A673 (cell line): ENCODE measurements around the gene AOPEP. TPM values are rescaled to one million over a fixed set of nuclear protein-coding genes. Genes with fewer than 3 reads are reported as not detected.

Experiments
- BruUV-seq: library from RNA; stranded (reverse); fragments of 400-500 nt; replicated peaks from 2 replicates; lab custom pipeline; 2021; lab: Mats Ljungman, UMichigan
- CTCF ChIA-PET: fragments of 300-600 bp; sonication (Branson Sonifier 250); formaldehyde crosslinking; loops from one replicate; lab custom pipeline; 2022; ENCODE audit warnings: antibody characterized with exemption; lab: Charles Lee
- POLR2A ChIA-PET: fragments of 300-600 bp; sonication (Branson Sonifier 250); formaldehyde crosslinking; loops from one replicate; lab custom pipeline; 2022; ENCODE audit warnings: antibody characterized with exemption; ENCODE audit not compliant: low non-redundant PET; lab: Charles Lee
- DNase-seq: peaks from one replicate; pipeline ENCODE4 v3.0.0-alpha.2; 2015; ENCODE audit warnings: low spot score
- H3K27ac ChIP-seq: fragments of 200-600 bp; sonication (generic); 2 replicates; pipeline ENCODE4 v1.5.1; 2016; ENCODE audit warnings: mixed run types, low read depth, mild to moderate bottlenecking, mixed read lengths, antibody characterized with exemption, low read length; ENCODE audit not compliant: poor library complexity, severe bottlenecking
- H3K27me3 ChIP-seq: fragments of 200-600 bp; sonication (generic); replicated peaks from 2 replicates; pipeline ENCODE4 v1.6.1; 2017; ENCODE audit warnings: mixed run types, low read depth, mild to moderate bottlenecking, mixed read lengths, antibody characterized with exemption, low read length; ENCODE audit not compliant: insufficient read depth, poor library complexity
- H3K36me3 ChIP-seq: fragments of 200-600 bp; sonication (generic); 2 replicates; pipeline ENCODE4 v1.6.1; 2016; ENCODE audit warnings: mixed run types, mild to moderate bottlenecking, mixed read lengths, antibody characterized with exemption, low read length; ENCODE audit not compliant: insufficient read depth, poor library complexity, severe bottlenecking
- H3K4me1 ChIP-seq: fragments of 200-600 bp; sonication (generic); 2 replicates; pipeline ENCODE4 v1.6.1; 2017; ENCODE audit warnings: mixed run types, mild to moderate bottlenecking, mixed read lengths, antibody characterized with exemption, low read length; ENCODE audit not compliant: insufficient read depth, poor library complexity, severe bottlenecking
- H3K4me3 ChIP-seq: fragments of 200-600 bp; sonication (generic); 2 replicates; pipeline ENCODE4 v1.5.1; 2016; ENCODE audit warnings: low read depth, mixed run types, mild to moderate bottlenecking, mixed read lengths, low read length; ENCODE audit not compliant: poor library complexity, severe bottlenecking
- H3K9me3 ChIP-seq: fragments of 200-600 bp; sonication (generic); 2 replicates; pipeline ENCODE4 v1.6.1; 2016; ENCODE audit warnings: mixed run types, low read depth, mild to moderate bottlenecking, mixed read lengths, antibody characterized with exemption, low read length; ENCODE audit not compliant: poor library complexity, severe bottlenecking
- EZH2 ChIP-seq: fragments of 200-600 bp; sonication (generic); IDR thresholded peaks from 2 replicates; pipeline ENCODE4 v1.6.1; 2017; ENCODE audit warnings: borderline replicate concordance, low read depth, mild to moderate bottlenecking, mixed read lengths, antibody characterized with exemption, low read length; ENCODE audit not compliant: poor library complexity, severe bottlenecking
- intact Hi-C: fragments of 100-400 bp; cut with micrococcal nuclease; formaldehyde crosslinking; loops from one replicate; pipeline ENCODE4 v1.10.0; 2022; ENCODE audit not compliant: unreplicated experiment
- total RNA-seq: library from RNA; stranded (reverse); gene quantifications from 2 replicates; pipeline ENCODE4 v1.2.3, GENCODE V29; 2021
- TF ChIP-seq, protein P1 (sequence below): fragments of 300-800, 200-600 bp; sonication (generic); conservative IDR thresholded peaks from 2 replicates; pipeline ENCODE4 v1.5.1; 2017; ENCODE audit warnings: low read depth, mild to moderate bottlenecking, antibody characterized with exemption, low read length, moderate library complexity, mixed read lengths

AOPEP gene
- total RNA-seq, 1 experiment from 2014 or later: 17.5 TPM

DNA sequence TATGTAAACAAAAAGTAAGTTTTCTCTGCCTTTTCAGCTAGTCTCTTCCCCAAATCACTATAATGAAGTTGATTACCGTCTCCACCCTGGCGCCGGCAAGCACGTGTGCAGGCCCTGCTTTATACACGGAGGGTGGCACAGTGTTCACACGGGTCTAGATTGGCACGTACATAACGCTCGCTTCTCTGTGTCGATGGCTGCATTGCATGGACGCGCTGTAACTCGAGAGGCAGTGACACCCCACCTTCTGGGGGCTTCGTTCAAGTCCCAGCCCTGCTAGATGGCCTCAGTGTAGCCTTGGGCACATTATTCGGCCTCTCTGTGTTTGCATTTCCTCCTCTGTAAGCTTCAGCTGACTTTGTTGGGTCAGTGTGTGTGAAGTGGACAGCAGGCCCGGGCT is 367.1 kb downstream of the AOPEP start:
- no peak for TF ChIP-seq EZH2
- TF ChIP-seq, protein P1, sequence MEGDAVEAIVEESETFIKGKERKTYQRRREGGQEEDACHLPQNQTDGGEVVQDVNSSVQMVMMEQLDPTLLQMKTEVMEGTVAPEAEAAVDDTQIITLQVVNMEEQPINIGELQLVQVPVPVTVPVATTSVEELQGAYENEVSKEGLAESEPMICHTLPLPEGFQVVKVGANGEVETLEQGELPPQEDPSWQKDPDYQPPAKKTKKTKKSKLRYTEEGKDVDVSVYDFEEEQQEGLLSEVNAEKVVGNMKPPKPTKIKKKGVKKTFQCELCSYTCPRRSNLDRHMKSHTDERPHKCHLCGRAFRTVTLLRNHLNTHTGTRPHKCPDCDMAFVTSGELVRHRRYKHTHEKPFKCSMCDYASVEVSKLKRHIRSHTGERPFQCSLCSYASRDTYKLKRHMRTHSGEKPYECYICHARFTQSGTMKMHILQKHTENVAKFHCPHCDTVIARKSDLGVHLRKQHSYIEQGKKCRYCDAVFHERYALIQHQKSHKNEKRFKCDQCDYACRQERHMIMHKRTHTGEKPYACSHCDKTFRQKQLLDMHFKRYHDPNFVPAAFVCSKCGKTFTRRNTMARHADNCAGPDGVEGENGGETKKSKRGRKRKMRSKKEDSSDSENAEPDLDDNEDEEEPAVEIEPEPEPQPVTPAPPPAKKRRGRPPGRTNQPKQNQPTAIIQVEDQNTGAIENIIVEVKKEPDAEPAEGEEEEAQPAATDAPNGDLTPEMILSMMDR: no peak
- Histone ChIP-seq H3K4me3 (no peak overlapping the region), H3K27ac (no peak overlapping the region), H3K9me3 (no peaks in the 10 kb centered on the region), H3K36me3 (no peaks in the 10 kb centered on the region), H3K27me3 (no peaks in the 10 kb centered on the region), H3K4me1 (peaks cover 4% of the 10 kb centered on the region)
- DNase-seq: no peak
- intact Hi-C loops: no loop called here
- ChIA-PET CTCF (no interaction called here), POLR2A (no interaction called here)
- no TSS peak for BruUV-seq

DNA sequence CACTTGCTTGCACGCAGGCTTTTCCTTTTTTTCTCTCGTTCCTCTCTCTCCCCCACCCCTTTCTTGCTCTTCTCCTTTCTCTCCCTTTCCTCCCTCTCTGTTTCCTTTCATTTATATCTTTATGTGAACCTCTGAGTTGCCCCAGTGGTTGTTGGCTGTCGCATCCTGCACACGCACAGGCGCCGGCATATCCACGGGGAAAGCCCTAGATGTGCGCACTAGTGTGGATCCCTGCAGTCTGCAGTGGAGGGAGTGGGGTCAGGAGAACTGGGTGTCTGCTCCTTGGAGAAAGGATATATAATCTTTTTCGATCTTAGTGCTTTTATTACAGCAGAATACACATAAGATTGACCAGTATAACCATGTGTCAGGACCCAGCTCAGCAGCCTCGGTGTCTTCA is 367.5 kb downstream of the AOPEP start:
- BruUV-seq: no TSS peak
- Histone ChIP-seq H3K27ac (no peak overlapping the region), H3K9me3 (no peaks in the 10 kb centered on the region), H3K36me3 (no peaks in the 10 kb centered on the region), H3K27me3 (no peaks in the 10 kb centered on the region), H3K4me1 (peaks cover 4% of the 10 kb centered on the region), H3K4me3 (no peak overlapping the region)
- CTCF ChIA-PET: no interaction called here
- DNase-seq: no peak
- TF ChIP-seq EZH2: no peak
- TF ChIP-seq, protein P1: no peak
- POLR2A ChIA-PET: no interaction called here
- intact Hi-C loops: no loop called here

DNA sequence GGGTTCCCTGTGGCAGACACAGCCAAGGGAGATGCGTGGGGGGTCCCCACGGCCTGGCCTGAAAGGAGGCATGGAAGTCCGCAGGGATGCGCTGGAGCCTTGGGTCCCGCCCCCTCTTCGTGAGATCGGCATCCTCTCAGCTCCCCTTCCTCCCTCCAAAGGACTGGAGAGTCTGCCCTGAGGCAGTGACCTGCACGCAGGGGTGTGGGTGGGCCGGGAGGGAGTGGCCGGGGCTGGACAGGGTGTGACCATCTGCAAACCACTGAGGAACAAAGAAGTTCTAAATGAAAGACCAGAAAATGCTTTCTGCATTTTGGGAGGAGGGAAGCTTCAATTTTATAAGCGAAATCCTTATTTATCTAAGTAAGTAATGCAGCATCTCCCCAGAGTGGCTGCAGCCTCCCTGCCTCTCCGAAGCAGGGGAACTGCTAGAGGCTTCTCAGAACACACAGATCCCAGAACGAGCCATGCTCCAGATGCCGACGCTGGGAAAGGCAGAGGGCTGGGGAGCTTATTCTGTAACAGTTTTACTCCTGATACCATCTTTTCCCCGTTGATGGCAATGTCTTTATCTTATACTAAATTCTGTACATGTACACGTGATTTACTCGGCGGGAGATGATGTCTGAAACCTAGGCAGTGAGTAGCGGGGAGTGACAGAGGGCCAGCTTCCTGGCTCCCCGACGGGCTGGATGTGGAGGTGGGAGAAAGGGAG is 369.3 kb downstream of the AOPEP start:
- Histone ChIP-seq H3K4me1 (peaks cover 4% of the 10 kb centered on the region), H3K36me3 (peaks cover 3% of the 10 kb centered on the region), H3K4me3 (no peak overlapping the region), H3K27me3 (no peaks in the 10 kb centered on the region), H3K27ac (no peak overlapping the region), H3K9me3 (no peaks in the 10 kb centered on the region)
- no peak for DNase-seq
- no TSS peak for BruUV-seq
- ChIA-PET CTCF (no interaction called here), POLR2A (no interaction called here)
- intact Hi-C loops: no loop called here
- TF ChIP-seq, protein P1: no peak
- TF ChIP-seq EZH2: no peak
